BJ (cell line): ENCODE results near the gene HOXD11. TPM values are rescaled to one million over a fixed set of nuclear protein-coding genes. Genes with fewer than 3 reads are reported as not detected.

Experiments used
- CTCF ChIA-PET: fragments of 350-600 bp; formaldehyde crosslinking; extraction: SDS; loops from one replicate; lab custom pipeline; 2021; ENCODE audit warnings: antibody characterized with exemption, inconsistent platforms; lab: Yijun Ruan, JAX
- POLR2A ChIA-PET: fragments of 300-600 bp; sonication (Branson Sonifier 250); formaldehyde crosslinking; extraction: SDS; loops from one replicate; lab custom pipeline; 2021; ENCODE audit warnings: antibody characterized with exemption; lab: Charles Lee
- DNase-seq: peaks from one replicate; pipeline ENCODE4 v3.0.0-alpha.2; 2011; ENCODE audit warnings: low read depth
- H3K27me3 ChIP-seq: 2 replicates; pipeline ENCODE4 v1.6.0; 2011; ENCODE audit warnings: low read length; ENCODE audit not compliant: control insufficient read depth, insufficient read depth
- H3K36me3 ChIP-seq: 2 replicates; pipeline ENCODE4 v1.5.1; 2011; ENCODE audit warnings: low read length; ENCODE audit not compliant: control insufficient read depth, insufficient read depth
- H3K4me3 ChIP-seq: 2 replicates; pipeline ENCODE4 v1.5.1; 2011; ENCODE audit warnings: low read depth, mild to moderate bottlenecking, control low read depth, low read length
- polyA plus RNA-seq: library from polyadenylated mRNA; depleted of rRNA; stranded (reverse); fragments of >200 nt; gene quantifications from 2 replicates; pipeline ENCODE4 v1.2.3, GENCODE V29; 2011
- TF ChIP-seq, protein P1 (sequence below): IDR thresholded peaks from 2 replicates; pipeline ENCODE4 v1.5.1; 2011; ENCODE audit warnings: low read depth, mild to moderate bottlenecking, control low read depth, inconsistent platforms, low read length, moderate library complexity; ENCODE audit not compliant: insufficient read depth

The HOXD11 gene
- polyA plus RNA-seq, 1 experiment, result 9.9 TPM

DNA sequence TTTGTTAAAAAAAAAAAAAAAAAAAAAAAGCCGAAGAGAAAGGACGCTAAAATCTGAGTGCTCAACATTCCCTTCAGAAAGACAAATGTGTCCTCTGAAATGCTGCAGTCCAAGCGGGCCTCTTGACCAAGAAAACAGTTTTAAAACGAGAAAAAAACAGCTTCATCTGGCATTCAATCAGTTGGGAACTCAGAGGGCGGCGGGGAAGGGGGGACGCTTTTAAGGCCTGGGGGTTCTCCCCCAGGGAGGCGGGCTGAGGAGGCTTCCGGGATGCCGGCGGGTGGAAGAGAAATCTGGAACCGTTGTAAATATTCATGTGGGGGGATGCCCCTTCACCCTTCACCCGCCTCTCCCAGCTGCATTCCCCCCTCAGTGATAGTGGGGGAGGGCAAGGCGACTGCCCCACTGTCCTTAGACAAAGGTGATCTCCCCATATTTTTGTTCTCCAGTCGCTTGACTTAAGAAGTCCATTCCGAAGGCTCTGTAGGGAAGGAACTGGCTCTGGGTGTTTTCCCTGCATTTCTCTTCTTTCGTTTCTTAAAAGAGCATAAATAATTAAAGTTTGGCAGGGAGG lies 3.3 kb upstream of the HOXD11 start:
- ChIA-PET CTCF (interaction anchor here (0.5 to 4.9 kb wide), 8 partner anchors 16 to 850 kb away, joined by 4 to 13 read pairs (median 6); no protein-coding TSS in a partner anchor), POLR2A (no interaction called here)
- Histone ChIP-seq H3K4me3 (peak overlapping the region; percentile 54), H3K27me3 (peaks cover 5% of the 10 kb centered on the region), H3K36me3 (peaks cover under 1% of the 10 kb centered on the region; the same call in 1 of the 2 replicates)
- TF ChIP-seq, protein P1, sequence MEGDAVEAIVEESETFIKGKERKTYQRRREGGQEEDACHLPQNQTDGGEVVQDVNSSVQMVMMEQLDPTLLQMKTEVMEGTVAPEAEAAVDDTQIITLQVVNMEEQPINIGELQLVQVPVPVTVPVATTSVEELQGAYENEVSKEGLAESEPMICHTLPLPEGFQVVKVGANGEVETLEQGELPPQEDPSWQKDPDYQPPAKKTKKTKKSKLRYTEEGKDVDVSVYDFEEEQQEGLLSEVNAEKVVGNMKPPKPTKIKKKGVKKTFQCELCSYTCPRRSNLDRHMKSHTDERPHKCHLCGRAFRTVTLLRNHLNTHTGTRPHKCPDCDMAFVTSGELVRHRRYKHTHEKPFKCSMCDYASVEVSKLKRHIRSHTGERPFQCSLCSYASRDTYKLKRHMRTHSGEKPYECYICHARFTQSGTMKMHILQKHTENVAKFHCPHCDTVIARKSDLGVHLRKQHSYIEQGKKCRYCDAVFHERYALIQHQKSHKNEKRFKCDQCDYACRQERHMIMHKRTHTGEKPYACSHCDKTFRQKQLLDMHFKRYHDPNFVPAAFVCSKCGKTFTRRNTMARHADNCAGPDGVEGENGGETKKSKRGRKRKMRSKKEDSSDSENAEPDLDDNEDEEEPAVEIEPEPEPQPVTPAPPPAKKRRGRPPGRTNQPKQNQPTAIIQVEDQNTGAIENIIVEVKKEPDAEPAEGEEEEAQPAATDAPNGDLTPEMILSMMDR, result no peak
- no peak for DNase-seq

DNA sequence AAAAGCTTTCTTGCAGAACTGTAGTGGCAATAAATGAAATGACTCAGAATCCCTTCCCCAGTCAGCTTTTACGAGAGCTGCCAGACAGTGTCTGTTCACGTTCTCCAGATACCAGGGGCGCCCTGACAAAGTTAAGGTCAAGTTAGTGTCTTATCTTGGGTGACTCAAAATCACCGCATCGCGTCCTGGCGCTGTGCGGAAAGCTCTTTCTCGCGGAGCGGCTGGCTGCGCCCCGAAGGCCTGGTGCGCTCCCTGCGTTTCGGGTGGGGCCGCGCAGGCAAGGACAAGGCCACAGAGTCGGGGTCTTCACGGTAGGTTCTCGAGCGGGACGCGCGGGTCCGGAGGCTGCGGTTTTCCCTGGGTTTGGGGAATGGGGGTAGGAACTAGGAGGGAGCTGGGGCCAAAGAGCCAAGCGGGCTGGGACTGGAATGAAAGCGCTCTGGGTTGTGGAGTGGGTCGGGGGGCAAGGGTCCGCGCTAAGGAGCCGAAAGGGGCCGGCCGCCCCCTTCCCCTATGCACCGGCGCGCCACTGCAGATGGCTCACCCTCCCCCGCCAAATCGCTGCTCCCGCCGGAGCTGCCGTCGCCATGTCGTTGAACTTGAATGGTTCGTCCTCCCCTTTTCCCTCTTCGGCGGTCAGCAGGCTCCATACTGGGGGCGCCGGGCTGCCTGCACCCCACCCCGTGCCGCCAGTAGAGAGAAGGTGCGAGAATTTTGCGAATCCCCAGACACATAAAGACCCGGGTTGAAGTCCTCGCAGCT lies 2.6 kb upstream of the HOXD11 start:
- DNase-seq, result peak; percentile 84
- TF ChIP-seq, protein P1, result 0 out of 2 replicates have a peak, but pooled peaks have one; percentile 8
- H3K4me3 ChIP-seq, result peak overlapping the region; percentile 54
- ChIA-PET CTCF (interaction anchor here (0.5 to 4.9 kb wide), 11 partner anchors 8 to 853 kb away, joined by 3 to 13 read pairs (median 5); no protein-coding TSS in a partner anchor), POLR2A (no interaction called here)
- peaks cover 1% of the 10 kb centered on the region; the same call in 1 of the 2 replicates for H3K36me3 ChIP-seq
- H3K27me3 ChIP-seq, result peaks cover 5% of the 10 kb centered on the region

DNA sequence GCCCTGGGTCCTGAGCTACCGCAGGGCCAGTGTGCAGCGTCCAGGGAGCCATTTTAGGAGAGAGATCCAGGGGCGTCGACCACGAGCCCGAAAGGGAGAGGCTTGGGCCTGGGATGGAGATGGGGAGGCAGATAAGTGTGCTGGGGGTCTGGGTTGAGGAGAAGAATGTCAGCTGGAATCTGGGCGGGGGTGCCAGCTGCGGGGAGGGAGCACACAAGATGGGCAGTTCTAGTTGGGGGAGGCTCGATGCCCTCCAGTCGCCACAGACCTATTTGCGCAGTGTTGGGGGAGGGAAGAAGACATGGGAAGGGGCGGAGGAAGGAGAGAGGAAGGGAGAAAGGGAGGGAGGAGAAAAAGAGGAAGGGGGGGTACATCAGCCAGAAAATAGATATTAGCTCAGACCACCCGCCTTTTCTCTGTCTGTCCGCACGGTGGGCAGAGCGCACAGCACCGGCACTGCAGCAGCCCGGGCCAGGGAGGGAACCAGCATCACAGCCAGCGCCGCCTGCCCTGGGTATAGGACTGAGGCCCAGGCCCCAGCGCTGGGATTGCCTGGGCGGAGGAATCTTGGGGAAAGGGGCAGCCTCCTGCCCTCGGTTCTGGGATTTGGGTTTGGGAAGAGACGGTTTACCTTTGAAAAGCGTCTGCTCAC lies 1.9 kb upstream of the HOXD11 start:
- ChIA-PET POLR2A (no interaction called here), CTCF (interaction anchor here (0.7 to 4.9 kb wide), 9 partner anchors 9 to 854 kb away, joined by 3 to 13 read pairs (median 5); no protein-coding TSS in a partner anchor)
- Histone ChIP-seq H3K4me3 (peak overlapping the region; percentile 54), H3K36me3 (peaks cover 1% of the 10 kb centered on the region; the same call in 1 of the 2 replicates), H3K27me3 (peaks cover 3% of the 10 kb centered on the region; the same call in 1 of the 2 replicates)
- DNase-seq, result no peak
- TF ChIP-seq, protein P1, result no peak

DNA sequence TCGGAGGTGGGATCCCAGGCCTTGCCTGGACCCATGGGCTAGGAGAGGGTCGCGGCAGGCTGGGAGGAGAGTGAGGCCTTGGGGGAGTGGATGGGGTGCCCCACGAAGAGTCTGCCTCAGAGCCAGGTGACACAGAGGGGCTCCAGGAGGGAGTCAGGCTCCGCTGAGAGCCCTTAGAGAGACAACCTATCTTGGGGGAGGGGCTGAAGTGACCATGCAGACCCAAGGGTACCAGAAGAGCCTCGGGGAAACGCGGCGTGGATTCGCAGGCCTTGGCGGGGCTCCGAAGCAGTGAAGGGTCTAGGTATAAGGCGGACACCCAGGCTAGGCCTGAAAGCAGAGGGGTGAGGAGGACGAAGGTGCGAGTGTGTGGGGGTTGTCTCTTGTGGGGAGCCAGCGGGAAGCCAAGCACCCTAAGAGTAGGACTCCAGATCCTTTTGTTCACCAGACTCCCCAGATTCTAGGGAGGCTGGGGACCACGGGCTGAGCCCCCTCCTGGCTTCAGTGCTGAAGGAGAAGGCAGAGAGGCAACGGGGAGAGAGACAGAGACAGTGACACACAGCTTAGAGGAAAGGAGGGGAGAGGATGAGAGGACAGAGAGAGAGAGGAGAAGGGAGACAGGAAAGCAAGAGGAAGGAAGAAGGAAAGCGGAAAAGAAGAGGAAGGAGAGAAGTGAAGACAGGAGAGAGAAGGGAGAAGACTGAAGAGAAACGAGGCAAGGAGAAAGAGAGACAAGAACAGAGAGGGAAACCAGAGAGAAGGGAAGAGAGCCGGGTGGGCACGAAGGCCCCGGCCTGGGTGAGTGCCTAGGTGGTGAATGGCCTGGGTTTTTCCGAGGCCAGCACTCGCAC lies 1.1 kb upstream of the HOXD11 start:
- Histone ChIP-seq H3K4me3 (peak overlapping the region; percentile 54), H3K27me3 (peaks cover 3% of the 10 kb centered on the region; the same call in 1 of the 2 replicates), H3K36me3 (peaks cover 1% of the 10 kb centered on the region; the same call in 1 of the 2 replicates)
- POLR2A ChIA-PET, result no interaction called here
- DNase-seq, result no peak
- CTCF ChIA-PET, result interaction anchor here (1.0 to 4.9 kb wide), 6 partner anchors 10 to 738 kb away, joined by 3 to 13 read pairs (median 6); no protein-coding TSS in a partner anchor
- TF ChIP-seq, protein P1, result no peak
